Tongue (tissue), 2 donors: ENCODE results near the gene AKT1. TPM values are rescaled to one million over a fixed set of nuclear protein-coding genes. Genes with fewer than 3 reads are reported as not detected.

Experiments used
- DNase-seq: peaks from one replicate; pipeline ENCODE4 v3.0.0-alpha.2; 2015
- total RNA-seq: library from RNA; depleted of rRNA; stranded (reverse); fragments of >200 nt; gene quantifications from one replicate; pipeline ENCODE4 v1.2.3, GENCODE V29; 2014

Gene AKT1
- total RNA-seq, 1 donor from 2014 or later: 198 TPM

DNA sequence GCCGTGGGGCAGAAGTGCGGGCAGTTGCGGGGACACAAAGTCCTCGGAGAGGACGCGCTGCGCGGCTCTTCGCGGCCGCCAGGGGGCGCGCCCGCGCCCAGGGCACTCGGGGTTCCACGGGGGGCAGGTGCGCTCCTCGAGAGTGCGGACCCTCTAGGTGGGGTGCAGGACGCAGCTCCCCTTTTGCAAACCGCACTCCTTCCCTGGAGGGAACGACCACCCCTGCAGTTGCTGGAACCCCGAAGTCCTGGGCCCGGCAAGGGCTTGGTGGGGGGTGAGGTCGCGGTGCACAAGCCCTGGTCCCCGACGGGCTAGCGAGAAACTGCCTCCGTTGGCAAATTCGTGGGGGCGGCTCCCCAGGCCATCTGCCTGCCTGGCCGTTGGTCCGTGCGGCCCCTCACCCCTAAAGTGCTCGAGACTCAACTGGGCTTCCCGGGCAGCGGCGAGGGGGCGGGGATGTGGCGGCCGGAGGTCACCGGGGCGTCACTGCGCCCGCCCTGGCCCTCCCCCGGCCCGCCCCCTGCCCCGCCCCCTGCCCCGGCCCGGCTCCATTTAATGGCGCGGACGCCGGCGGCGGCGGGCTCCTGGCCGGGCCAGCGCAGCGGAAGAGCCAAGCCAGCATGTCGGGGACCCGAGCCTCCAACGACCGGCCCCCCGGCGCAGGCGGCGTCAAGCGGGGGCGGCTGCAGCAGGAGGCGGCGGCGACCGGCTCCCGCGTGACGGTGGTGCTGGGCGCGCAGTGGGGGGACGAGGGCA, 71.7 kb downstream of the AKT1 start, which contains the start of gene ADSS1:
Gene ADSS1 (plus strand): TSS at position 579 of the 756 bp plus-strand sequence. CDS start 42 bp downstream, at position 621.
- DNase-seq: peak; percentile 69

- DNase-seq: no peak
Measured at GRCh38 chr14:104722938-104723650, 72.5 kb downstream of the AKT1 start.

- DNase-seq: peak; percentile 76
Measured at GRCh38 chr14:104721505-104722431, 73.8 kb downstream of the AKT1 start.

Other genes starting within 250 kb of the AKT1 start
- gene C14orf180, start 216.0 kb downstream of the AKT1 start, total RNA-seq: 3.3 TPM
- gene TMEM179, start 191.0 kb downstream of the AKT1 start, total RNA-seq: 0.72 TPM
- gene INF2, start 106.1 kb downstream of the AKT1 start, total RNA-seq: 39.3 TPM
- gene ADSS1, start 71.5 kb downstream of the AKT1 start, total RNA-seq: 98.8 TPM
- gene SIVA1, start 42.6 kb downstream of the AKT1 start, total RNA-seq: 223 TPM
- gene ZBTB42, start 5.4 kb upstream of the AKT1 start, total RNA-seq: 11.3 TPM
- 5.7 TPM for gene CEP170B, start 69.5 kb upstream of the AKT1 start, total RNA-seq
- gene PLD4, start 129.1 kb upstream of the AKT1 start, total RNA-seq: 7.7 TPM
- gene AHNAK2, start 182.6 kb upstream of the AKT1 start, total RNA-seq: 51.0 TPM
- gene CLBA1, start 190.0 kb upstream of the AKT1 start, total RNA-seq: 6.4 TPM
- 23.5 TPM for gene CDCA4, start 225.3 kb upstream of the AKT1 start, total RNA-seq